Activated T-helper 2 cell treated with anti-CD3 and anti-CD28 coated beads, Interferon-gamma antibody, Interleukin-2, Interleukin-4, amounts not matched to agents 10 μg/mL and 5 μg/mL and 100 μg/mL, durations not matched to agents 14 hours and 24 hours and 36 hours (primary cell): ENCODE data around the gene SNRPA. TPM values are rescaled to one million over a fixed set of nuclear protein-coding genes. Genes with fewer than 3 reads are reported as not detected.
"Not testable (repeated sequence)": the region's sequence is repeated elsewhere in the genome, so short reads cannot be mapped to it uniquely, and the experiment has no call there.

ENCODE experiments used
- DNase-seq: peaks from one replicate; pipeline ENCODE4 v3.0.0; 2021; ENCODE audit warnings: low spot score
- H3K27ac Mint-ChIP-seq: one replicate; pipeline ENCODE4 v1.8.0; 2021; ENCODE audit warnings: mixed read lengths
- H3K27me3 Mint-ChIP-seq: one replicate; pipeline ENCODE4 v1.8.0; 2021; ENCODE audit warnings: low read depth, mixed read lengths
- H3K36me3 Mint-ChIP-seq: one replicate; pipeline ENCODE4 v1.8.0; 2021; ENCODE audit warnings: low read depth, mixed read lengths
- H3K4me1 Mint-ChIP-seq: one replicate; pipeline ENCODE4 v1.8.0; 2021; ENCODE audit warnings: low read depth, mixed read lengths
- H3K4me3 Mint-ChIP-seq: one replicate; pipeline ENCODE4 v1.8.0; 2021; ENCODE audit warnings: low read depth, mild to moderate bottlenecking, moderate library complexity, mixed read lengths
- H3K9me3 Mint-ChIP-seq: one replicate; pipeline ENCODE4 v1.8.0; 2021; ENCODE audit warnings: mixed read lengths
- intact Hi-C: fragments of 100-400 bp; cut with micrococcal nuclease; formaldehyde crosslinking; loops from one replicate; pipeline ENCODE4 v1.15.1; 2023
- total RNA-seq: library from RNA; stranded (reverse); gene quantifications from 2 replicates; pipeline ENCODE4 v1.2.3, GENCODE V29; 2022

The SNRPA gene
- total RNA-seq, 1 donor from 2014 or later: 257 TPM

DNA sequence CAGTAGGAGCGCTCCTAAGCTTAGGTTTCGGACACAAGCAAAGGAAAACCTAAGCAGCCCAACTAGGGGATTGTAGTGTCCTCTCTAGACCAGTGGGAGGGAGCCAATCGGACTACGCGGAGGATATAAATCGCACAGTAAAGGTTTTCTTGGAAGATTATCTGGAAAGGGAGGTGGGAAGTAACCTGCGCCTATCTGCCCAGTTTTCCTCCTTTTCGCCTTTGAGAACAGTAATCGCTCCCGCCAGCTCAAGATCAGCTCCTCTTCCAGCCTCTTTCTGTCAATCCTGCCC is 26.6 kb downstream of the SNRPA start:
- Mint-ChIP-seq H3K9me3 (no peaks in the 10 kb centered on the region), H3K27ac (peak overlapping the region; percentile 96), H3K4me3 (peak overlapping the region; percentile 96), H3K27me3 (no peaks in the 10 kb centered on the region), H3K4me1 (peaks cover 35% of the 10 kb centered on the region), H3K36me3 (peaks cover 20% of the 10 kb centered on the region)
- DNase-seq: no peak
- intact Hi-C loops: loop anchor here (1.0 kb wide), 2 partner anchors 23 to 61 kb away; partner anchors contain the start of gene COQ8B

DNA sequence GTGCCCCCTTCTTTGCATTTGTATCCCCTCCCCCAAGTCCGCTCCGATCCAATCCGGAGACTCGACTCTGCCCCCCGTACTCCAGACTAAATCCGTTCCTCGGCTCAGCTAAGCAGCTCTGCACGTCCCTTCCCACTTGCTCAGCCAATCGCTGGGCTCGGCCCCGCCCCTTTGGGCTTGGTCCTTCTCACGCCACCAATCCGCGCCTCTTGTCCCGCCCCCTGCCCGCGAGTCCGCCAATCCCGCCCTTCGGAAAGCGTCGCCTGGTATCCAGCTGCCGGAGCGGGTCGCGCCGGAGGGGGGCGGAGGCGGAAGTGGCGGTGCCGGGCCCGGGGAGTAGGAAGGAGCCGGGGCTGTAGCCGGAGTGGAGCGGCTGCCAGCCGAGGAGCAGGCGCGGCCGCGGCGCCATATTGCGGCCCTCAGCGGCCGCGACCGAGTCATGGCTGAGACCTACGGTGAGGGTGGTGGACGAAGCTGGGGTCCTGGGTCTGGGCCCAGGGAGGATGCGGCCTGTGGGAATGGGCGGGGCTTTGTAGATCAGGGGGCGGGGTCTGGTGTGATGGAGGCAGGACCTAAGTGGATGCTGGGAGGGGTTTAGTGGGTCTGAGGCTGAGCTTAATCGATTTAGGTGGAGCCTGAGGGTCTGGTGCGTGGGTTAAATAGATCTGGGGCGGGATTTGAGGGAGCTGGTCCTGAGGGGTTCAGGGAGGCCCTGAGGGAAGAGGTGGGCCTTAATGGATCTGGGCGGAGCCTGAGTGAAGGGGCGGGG is 27.1 kb downstream of the SNRPA start, which contains the start of gene RAB4B:
RAB4B (plus strand) TSS at position 311 of the 769 bp plus-strand sequence; CDS start at position 440, 129 bp downstream.
- Mint-ChIP-seq H3K27me3 (no peaks in the 10 kb centered on the region), H3K4me1 (peaks cover 35% of the 10 kb centered on the region), H3K27ac (peak within 1 kb of the TSS; percentile 96), H3K9me3 (no peaks in the 10 kb centered on the region), H3K4me3 (peak within 1 kb of the TSS; percentile 96), H3K36me3 (peaks cover 21% of the 10 kb centered on the region)
- intact Hi-C loops: loop anchor here (1.0 kb wide), 4 partner anchors 20 to 62 kb away; partner anchors contain the start of genes ACTMAP and COQ8B
- peak; percentile 100 for DNase-seq

DNA sequence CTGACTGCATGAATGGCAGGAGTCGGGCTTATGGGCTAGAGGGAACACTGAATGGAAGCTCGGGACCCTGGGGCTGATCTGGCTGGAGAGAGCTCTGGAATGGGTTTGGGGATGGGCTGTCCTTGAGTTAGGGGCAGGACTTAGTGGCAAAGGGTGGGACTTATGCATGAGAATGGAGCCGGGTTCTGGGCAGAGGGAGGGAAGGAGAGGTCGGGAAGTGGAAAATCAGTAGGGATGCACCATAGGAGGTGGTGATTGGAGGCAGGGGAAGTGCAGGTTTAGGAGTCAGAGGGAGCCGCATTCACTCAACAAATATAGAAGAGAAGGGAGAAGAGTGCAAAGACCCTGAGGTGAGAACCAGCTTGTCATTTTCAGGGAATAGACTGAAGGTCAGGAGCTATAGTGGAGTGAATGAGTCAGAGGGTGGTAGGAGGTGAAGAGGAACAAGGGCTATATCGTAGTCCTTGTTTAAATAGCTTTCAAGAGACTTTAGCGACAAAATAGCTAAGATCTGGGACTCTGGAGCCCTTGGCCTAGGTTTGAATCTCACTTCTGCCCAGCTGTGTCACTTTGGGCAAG is 27.8 kb downstream of the SNRPA start:
- intact Hi-C loops: loop anchor here (1.0 kb wide), 3 partner anchors 14 to 28 kb away; partner anchors contain the start of gene ACTMAP
- Mint-ChIP-seq H3K4me3 (peak overlapping the region; percentile 96), H3K27ac (peak overlapping the region; percentile 96), H3K4me1 (peaks cover 37% of the 10 kb centered on the region), H3K36me3 (peaks cover 25% of the 10 kb centered on the region), H3K9me3 (no peaks in the 10 kb centered on the region), H3K27me3 (no peaks in the 10 kb centered on the region)
- no peak for DNase-seq

DNA sequence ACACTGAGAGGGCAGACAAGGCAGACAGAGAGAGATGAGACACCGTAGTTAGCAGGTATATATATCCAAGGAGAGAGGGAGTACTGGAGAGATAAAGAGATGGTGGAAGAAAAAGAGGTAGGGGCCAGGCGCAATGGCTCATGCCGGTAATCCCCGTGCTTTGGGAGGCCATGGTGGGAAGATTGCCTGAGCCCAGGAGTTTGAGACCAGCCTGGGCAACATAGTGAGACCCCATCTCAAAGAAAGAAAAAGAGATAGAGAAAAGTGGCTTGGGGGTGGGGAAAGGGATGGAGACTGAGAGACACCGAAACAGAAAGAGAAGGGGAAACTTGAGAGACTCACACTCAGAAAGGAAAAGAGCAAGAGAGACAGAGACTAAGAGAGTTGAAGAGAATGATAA is 29.6 kb downstream of the SNRPA start:
- H3K4me3 Mint-ChIP-seq: peak overlapping the region; percentile 59
- no peaks in the 10 kb centered on the region for H3K27me3 Mint-ChIP-seq
- no peaks in the 10 kb centered on the region for H3K9me3 Mint-ChIP-seq
- peak overlapping the region; percentile 81 for H3K27ac Mint-ChIP-seq
- no peak for DNase-seq
- peaks cover 33% of the 10 kb centered on the region for H3K4me1 Mint-ChIP-seq
- intact Hi-C loops: no loop called here
- peaks cover 32% of the 10 kb centered on the region for H3K36me3 Mint-ChIP-seq

DNA sequence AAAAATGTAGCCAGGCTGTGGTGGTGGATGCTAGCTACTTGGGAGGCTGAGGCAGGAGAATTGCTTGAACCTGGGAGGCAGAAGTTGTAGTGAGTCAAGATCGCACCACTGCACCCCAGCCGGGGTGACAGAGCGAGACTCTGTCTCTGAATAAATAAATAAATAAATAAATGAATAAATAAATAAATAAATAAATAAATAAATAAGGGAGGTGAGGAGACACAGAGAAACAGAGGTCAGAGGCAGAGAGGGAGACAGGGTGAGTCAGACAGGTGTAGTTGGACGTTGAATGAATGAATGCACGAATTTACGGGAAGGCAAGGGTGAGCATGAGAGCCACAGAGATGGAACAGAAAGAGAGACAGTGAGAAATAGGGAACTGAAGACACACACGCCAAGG is 30.1 kb downstream of the SNRPA start:
- Mint-ChIP-seq H3K4me1 (peaks cover 32% of the 10 kb centered on the region), H3K36me3 (peaks cover 35% of the 10 kb centered on the region), H3K9me3 (no peaks in the 10 kb centered on the region), H3K27me3 (no peaks in the 10 kb centered on the region), H3K27ac (no peak overlapping the region), H3K4me3 (no peak overlapping the region)
- DNase-seq: no peak
- intact Hi-C loops: no loop called here

DNA sequence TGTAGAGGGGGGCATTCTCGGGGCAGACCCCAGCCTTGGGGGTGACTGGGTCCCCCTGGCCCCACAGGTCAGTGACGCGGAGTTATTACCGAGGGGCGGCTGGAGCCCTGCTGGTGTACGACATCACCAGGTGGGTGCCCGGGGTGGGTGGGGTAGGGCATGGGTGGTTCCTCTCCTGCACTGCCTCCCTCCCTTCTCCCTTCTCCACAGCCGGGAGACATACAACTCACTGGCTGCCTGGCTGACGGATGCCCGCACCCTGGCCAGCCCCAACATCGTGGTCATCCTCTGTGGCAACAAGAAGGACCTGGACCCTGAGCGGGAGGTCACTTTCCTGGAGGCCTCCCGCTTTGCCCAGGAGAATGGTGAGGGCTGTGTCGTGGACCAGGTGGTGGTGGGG is 32.7 kb downstream of the SNRPA start:
- H3K36me3 Mint-ChIP-seq: peaks cover 51% of the 10 kb centered on the region
- no peaks in the 10 kb centered on the region for H3K27me3 Mint-ChIP-seq
- no peaks in the 10 kb centered on the region for H3K9me3 Mint-ChIP-seq

DNA sequence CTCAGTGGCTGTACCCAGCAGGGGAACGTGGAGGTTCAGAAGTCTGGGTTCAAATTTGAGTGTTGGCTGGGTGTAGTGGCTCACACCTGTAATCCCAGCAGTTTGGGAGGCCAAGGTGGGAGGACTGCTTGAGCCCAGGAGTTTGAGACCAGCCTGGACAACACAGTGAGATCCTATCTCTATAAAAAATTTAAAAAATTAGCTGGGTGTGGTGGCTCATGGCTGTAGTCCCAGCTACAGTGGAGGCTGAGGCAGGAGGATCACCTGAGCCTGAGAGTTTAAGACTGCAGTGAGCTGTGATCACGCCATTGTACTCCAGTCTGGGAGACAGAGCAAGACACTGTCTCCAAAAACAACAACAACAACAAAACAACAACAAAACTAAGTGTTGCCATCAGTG is 33.1 kb downstream of the SNRPA start:
- intact Hi-C loops, H3K9me3 Mint-ChIP-seq, H3K27me3 Mint-ChIP-seq, H3K4me3 Mint-ChIP-seq, DNase-seq, H3K27ac Mint-ChIP-seq: not testable (repeated sequence)
- Mint-ChIP-seq H3K36me3 (peaks cover 51% of the 10 kb centered on the region), H3K4me1 (peaks cover 19% of the 10 kb centered on the region)

More for the DNA sequence above, 32.7 kb downstream of the SNRPA start:
- Mint-ChIP-seq H3K4me1 (peaks cover 21% of the 10 kb centered on the region), H3K27ac (no peak overlapping the region), H3K4me3 (no peak overlapping the region)
- no peak for DNase-seq
- intact Hi-C loops: no loop called here

DNA sequence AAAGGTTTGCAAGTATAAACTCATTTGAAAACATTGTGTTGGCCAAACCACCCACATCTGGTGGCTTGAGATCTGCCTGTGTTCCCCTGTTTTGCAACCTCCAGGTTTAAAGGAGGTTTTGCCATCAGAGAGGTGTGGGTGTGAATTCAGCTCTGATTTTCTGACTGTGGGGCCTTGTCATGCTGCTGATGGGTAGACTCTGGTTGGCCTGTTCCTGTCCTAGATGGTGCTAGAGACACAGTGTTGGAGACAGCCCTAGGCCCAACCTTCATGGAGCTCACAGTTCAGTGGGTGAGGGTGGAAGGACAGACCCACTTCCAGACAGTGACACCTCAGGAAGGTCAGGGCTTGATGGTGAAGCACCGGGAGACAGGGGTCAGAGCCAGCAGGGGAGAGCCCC is 34.5 kb downstream of the SNRPA start:
- Mint-ChIP-seq H3K9me3 (no peaks in the 10 kb centered on the region), H3K27ac (peak overlapping the region; percentile 79), H3K36me3 (peaks cover 49% of the 10 kb centered on the region), H3K4me1 (peaks cover 11% of the 10 kb centered on the region), H3K4me3 (no peak overlapping the region), H3K27me3 (no peaks in the 10 kb centered on the region)
- DNase-seq: no peak
- intact Hi-C loops: no loop called here

DNA sequence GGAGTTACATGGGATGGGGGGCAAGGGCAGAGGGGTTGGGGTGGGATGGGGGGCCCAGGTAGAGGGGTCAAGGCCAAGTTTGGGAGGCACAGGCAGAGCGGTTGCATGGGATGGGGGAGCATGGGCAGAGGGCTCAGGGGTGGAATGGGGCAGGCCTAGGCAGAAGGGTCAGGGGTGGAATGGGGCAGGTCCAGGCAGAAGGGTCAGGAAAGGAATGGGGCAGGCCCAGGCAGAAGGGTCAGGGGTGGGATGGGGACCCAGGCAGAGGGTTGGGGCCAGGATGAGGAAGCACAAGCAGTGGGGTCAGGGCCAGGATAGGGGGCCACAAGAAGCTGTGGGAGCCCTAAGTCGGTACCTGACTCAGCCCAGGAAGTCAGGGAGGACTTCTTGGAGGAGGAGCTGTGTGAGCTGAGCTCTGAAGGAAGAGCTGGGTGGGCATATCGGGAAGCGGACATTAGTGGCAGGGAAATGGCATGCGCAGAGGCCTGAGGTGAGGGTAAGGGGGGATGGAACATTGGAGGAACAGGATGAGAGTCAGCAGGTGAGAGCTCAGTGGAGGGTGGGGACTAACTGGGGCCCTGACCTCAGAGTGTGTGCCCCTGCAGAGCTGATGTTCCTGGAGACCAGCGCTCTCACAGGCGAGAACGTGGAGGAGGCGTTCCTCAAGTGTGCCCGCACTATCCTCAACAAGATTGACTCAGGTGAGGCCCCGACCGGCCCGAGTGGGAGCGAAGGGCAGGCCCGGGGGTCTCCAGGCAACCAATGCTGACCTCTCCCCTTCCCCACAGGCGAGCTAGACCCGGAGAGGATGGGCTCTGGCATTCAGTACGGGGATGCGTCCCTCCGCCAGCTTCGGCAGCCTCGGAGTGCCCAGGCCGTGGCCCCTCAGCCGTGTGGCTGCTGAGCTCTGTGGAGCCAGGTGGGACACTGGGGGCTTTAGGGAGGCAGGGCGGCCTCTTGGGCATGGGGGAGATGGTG is 35.3 kb downstream of the SNRPA start:
- H3K9me3 Mint-ChIP-seq: no peaks in the 10 kb centered on the region
- H3K27me3 Mint-ChIP-seq: no peaks in the 10 kb centered on the region
- H3K27ac Mint-ChIP-seq: no peak overlapping the region
- peaks cover 8% of the 10 kb centered on the region for H3K4me1 Mint-ChIP-seq
- H3K36me3 Mint-ChIP-seq: peaks cover 46% of the 10 kb centered on the region
- DNase-seq: no peak
- H3K4me3 Mint-ChIP-seq: no peak overlapping the region
- intact Hi-C loops: no loop called here

DNA sequence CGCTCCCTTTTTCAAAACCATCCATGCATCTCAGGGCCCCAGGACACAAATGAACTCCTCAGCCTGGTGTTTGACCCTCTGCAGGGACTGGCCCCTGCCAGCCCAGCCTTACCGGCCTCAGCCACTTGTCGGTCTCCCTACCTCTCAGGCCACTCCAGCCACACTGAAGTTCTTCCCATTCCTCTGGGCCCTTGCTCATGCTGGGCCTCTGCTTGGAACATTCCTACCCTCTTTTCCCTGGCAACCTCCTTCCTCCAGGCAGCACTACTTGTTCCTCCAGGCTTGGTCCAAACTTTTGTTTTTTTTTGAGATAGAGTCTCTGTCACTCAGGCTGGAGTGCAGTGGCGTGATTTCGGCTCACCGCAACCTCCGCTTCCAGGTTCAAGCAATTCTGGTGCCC is 40.3 kb downstream of the SNRPA start:
- Mint-ChIP-seq H3K4me3 (no peak overlapping the region), H3K36me3 (peaks cover 35% of the 10 kb centered on the region)
- intact Hi-C loops: no loop called here

DNA sequence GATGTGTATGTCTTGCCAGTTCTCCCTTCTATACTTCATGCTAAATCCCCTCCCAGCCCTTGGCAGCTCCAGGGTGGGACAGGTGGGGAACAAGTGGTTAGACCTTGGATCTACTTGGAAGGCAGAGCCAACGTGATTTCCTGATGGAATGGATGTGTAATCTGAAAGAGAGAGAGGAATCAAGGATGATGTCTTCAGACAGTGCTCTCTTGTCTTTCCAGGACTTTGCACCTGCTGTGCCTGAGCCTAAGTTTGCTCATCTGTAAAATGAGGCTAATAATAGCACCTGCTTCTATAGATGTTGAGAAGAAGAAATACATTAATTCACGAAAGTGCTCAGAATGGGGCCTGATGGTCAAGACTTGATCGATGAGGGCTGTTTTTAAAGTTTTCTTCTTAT is 41.0 kb downstream of the SNRPA start:
- no peak overlapping the region for H3K4me3 Mint-ChIP-seq
- DNase-seq: no peak
- intact Hi-C loops: loop anchor here (1.0 kb wide), 2 partner anchors 13 to 38 kb away; no protein-coding TSS in a partner anchor
- H3K27me3 Mint-ChIP-seq: no peaks in the 10 kb centered on the region
- peaks cover 11% of the 10 kb centered on the region for H3K4me1 Mint-ChIP-seq
- peaks cover 32% of the 10 kb centered on the region for H3K36me3 Mint-ChIP-seq
- H3K9me3 Mint-ChIP-seq: no peaks in the 10 kb centered on the region
- H3K27ac Mint-ChIP-seq: peak overlapping the region; percentile 78

More for the DNA sequence above, 40.3 kb downstream of the SNRPA start:
- Mint-ChIP-seq H3K27me3 (no peaks in the 10 kb centered on the region), H3K4me1 (peaks cover 11% of the 10 kb centered on the region), H3K27ac (no peak overlapping the region), H3K9me3 (no peaks in the 10 kb centered on the region)
- DNase-seq: no peak

DNA sequence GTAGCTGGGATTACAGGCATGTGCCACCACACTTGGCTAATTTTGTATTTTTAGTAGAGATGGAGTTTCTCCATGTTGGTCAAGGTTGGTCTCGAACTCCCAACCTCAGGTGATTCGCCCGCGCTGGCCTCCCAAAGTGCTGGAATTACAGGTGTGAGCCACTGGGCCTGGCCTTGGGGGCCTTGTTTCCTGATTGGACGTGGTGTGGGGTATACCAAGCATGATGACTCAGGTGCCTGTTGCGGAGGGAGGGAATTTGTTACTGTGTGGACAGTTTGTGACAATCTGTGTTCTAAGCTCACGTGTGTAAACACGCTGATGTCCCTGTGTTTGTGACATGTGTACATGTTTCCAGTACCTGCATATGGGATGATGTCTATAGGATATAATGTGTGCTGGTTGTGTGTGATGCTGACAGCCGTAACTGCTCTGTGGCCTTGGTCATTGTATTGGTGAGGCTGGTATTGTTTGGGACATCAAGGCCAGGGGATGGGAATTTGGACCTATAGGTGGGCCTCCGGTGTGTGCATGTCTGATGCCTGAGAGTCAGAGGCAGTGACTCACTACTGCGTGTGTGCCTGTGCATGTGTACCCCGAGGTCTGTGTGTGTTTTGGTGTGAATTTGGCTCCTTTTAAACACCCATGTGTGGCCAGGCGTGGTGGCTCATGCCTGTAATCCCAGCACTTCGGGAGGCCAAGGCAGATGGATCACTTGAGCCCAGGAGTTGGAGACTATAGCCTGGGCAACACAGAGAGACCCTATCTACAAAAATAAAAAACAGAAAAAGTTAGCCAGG is 46.4 kb downstream of the SNRPA start:
- no peak for DNase-seq
- peaks cover 30% of the 10 kb centered on the region for H3K36me3 Mint-ChIP-seq
- peak overlapping the region; percentile 94 for H3K27ac Mint-ChIP-seq
- peak overlapping the region; percentile 23 for H3K4me3 Mint-ChIP-seq
- H3K9me3 Mint-ChIP-seq: no peaks in the 10 kb centered on the region
- H3K27me3 Mint-ChIP-seq: no peaks in the 10 kb centered on the region
- H3K4me1 Mint-ChIP-seq: peaks cover 37% of the 10 kb centered on the region
- intact Hi-C loops: loop anchor here (5.0 kb wide), 2 partner anchors 185 to 1390 kb away; partner anchors contain the start of gene ZFP36
